ENCODE results near the gene CDK11B. TPM values are rescaled to one million over a fixed set of nuclear protein-coding genes. Genes with fewer than 3 reads are reported as not detected.

Gene CDK11B
- total RNA-seq, 1 donor from 2014 or later: 32.1 TPM

GRCh38 chr1:1605034-1605591 is 53.7 kb downstream of the CDK11B start:
- peaks cover 6% of the 10 kb centered on the region for H3K4me1 Mint-ChIP-seq (ENCODE audit: low read depth)
- no peaks in the 10 kb centered on the region for H3K9me3 Mint-ChIP-seq
- no peaks in the 10 kb centered on the region for H3K27me3 Mint-ChIP-seq (ENCODE audit: low read depth)
- H3K27ac Mint-ChIP-seq: peak overlapping the region; percentile 67
- H3K4me3 Mint-ChIP-seq (ENCODE audit: low read depth): no peak overlapping the region
- intact Hi-C loops (cut with micrococcal nuclease): no loop called here
- no peak for DNase-seq (ENCODE audit: low spot score)
- no peaks in the 10 kb centered on the region for H3K36me3 Mint-ChIP-seq (ENCODE audit: low read depth)

DNA sequence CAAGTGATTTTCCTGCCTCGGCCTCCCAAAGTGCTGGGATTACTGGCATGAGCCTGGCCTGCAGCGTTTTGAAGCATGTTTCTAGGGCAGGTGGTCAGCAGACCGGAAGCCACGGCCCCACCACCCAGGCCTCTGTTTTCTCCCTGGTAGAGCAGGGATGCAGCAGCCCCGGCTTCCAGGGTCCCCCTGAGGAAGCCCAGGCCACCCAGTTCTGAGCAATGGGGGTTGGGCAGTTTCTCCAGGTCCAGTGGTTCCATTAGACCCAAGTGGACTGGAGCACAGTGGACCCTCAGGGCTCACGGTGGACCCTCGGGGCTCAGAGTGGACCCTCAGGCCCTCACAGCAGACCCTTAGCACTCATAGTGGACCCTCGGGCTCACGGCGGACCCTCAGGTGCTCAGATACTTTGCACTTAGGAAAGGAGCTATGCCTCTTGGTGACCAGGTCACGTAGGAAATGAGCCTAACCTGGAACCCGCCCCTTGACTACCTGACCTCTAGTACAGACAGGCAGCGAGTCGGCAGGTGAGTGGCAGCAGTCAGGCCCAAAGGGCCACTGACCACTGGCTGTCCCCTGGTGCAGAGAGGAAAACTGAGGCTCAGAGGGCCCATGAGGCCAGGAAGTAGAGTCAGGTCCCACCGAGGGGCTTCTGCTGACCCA is 54.3 kb downstream of the CDK11B start:
- Mint-ChIP-seq H3K4me1 (ENCODE audit: low read depth) (peaks cover 6% of the 10 kb centered on the region), H3K36me3 (ENCODE audit: low read depth) (no peaks in the 10 kb centered on the region), H3K27ac (peak overlapping the region; percentile 67), H3K27me3 (ENCODE audit: low read depth) (no peaks in the 10 kb centered on the region), H3K4me3 (ENCODE audit: low read depth) (no peak overlapping the region), H3K9me3 (no peaks in the 10 kb centered on the region)
- DNase-seq (ENCODE audit: low spot score): no peak
- intact Hi-C loops (cut with micrococcal nuclease): no loop called here

GRCh38 chr1:1603671-1604373 is 55.0 kb downstream of the CDK11B start:
- Mint-ChIP-seq H3K27ac (no peak overlapping the region), H3K4me1 (ENCODE audit: low read depth) (peaks cover 6% of the 10 kb centered on the region), H3K4me3 (ENCODE audit: low read depth) (no peak overlapping the region), H3K9me3 (no peaks in the 10 kb centered on the region), H3K27me3 (ENCODE audit: low read depth) (peaks cover 2% of the 10 kb centered on the region), H3K36me3 (ENCODE audit: low read depth) (no peaks in the 10 kb centered on the region)
- no peak for DNase-seq (ENCODE audit: low spot score)
- intact Hi-C loops (cut with micrococcal nuclease): no loop called here

GRCh38 chr1:1602968-1603506 is 55.8 kb downstream of the CDK11B start:
- intact Hi-C loops (cut with micrococcal nuclease): no loop called here
- Mint-ChIP-seq H3K4me3 (ENCODE audit: low read depth) (no peak overlapping the region), H3K27me3 (ENCODE audit: low read depth) (peaks cover 5% of the 10 kb centered on the region), H3K27ac (no peak overlapping the region), H3K9me3 (no peaks in the 10 kb centered on the region), H3K36me3 (ENCODE audit: low read depth) (no peaks in the 10 kb centered on the region), H3K4me1 (ENCODE audit: low read depth) (peaks cover 6% of the 10 kb centered on the region)
- no peak for DNase-seq (ENCODE audit: low spot score)

- Mint-ChIP-seq H3K27ac (no peak overlapping the region), H3K9me3 (no peaks in the 10 kb centered on the region), H3K27me3 (ENCODE audit: low read depth) (peaks cover 5% of the 10 kb centered on the region), H3K4me1 (ENCODE audit: low read depth) (peaks cover 8% of the 10 kb centered on the region), H3K4me3 (ENCODE audit: low read depth) (no peak overlapping the region), H3K36me3 (ENCODE audit: low read depth) (no peaks in the 10 kb centered on the region)
- intact Hi-C loops (cut with micrococcal nuclease): no loop called here
- DNase-seq (ENCODE audit: low spot score): no peak
Measured at GRCh38 chr1:1602304-1602967, 56.4 kb downstream of the CDK11B start.

DNA sequence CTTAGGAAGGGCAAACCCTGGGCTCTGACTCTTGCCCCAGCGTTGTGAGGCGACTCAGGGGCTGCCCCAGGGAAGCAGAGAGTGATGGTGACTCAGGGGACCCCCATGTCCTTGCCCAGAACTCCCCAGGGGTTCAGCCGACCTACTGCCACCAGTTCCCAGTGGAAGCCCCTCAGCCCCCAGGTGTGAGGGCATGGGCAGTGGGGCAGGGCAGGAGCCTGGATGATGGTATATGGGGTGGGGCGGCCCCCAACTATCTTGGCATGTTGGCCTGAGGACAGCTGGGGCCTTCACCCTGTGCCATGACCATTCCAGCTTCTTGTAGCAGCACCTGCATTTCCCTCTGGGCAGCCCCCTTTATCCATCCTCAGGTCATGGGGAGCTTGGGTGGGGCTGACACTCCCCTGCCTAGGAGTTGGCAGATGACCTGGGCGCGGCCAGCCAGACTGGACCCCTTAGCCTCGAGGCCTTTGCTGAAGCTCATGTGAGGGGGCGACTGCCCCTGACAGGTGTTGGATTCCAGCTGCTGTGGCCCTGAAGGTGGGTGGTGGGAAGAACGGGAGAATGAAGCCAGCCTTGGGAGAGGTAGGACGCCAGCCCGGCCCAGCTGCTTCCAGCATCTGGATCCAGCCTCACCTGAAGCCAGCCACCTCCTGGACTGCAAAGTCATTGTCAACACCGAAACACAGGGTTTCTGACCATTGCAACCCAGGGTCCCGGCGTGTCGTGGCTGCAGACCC is 57.1 kb downstream of the CDK11B start:
- H3K27me3 Mint-ChIP-seq (ENCODE audit: low read depth): peaks cover 5% of the 10 kb centered on the region
- no peak overlapping the region for H3K27ac Mint-ChIP-seq
- H3K36me3 Mint-ChIP-seq (ENCODE audit: low read depth): no peaks in the 10 kb centered on the region
- DNase-seq (ENCODE audit: low spot score): no peak
- no peak overlapping the region for H3K4me3 Mint-ChIP-seq (ENCODE audit: low read depth)
- intact Hi-C loops (cut with micrococcal nuclease): no loop called here
- H3K4me1 Mint-ChIP-seq (ENCODE audit: low read depth): peaks cover 3% of the 10 kb centered on the region
- no peaks in the 10 kb centered on the region for H3K9me3 Mint-ChIP-seq

GRCh38 chr1:1600861-1601563 is 57.8 kb downstream of the CDK11B start:
- Mint-ChIP-seq H3K4me1 (ENCODE audit: low read depth) (peaks cover 2% of the 10 kb centered on the region), H3K36me3 (ENCODE audit: low read depth) (no peaks in the 10 kb centered on the region), H3K4me3 (ENCODE audit: low read depth) (peak overlapping the region; percentile 69), H3K27ac (no peak overlapping the region), H3K9me3 (no peaks in the 10 kb centered on the region), H3K27me3 (ENCODE audit: low read depth) (peaks cover 5% of the 10 kb centered on the region)
- intact Hi-C loops (cut with micrococcal nuclease): no loop called here
- no peak for DNase-seq (ENCODE audit: low spot score)

DNA sequence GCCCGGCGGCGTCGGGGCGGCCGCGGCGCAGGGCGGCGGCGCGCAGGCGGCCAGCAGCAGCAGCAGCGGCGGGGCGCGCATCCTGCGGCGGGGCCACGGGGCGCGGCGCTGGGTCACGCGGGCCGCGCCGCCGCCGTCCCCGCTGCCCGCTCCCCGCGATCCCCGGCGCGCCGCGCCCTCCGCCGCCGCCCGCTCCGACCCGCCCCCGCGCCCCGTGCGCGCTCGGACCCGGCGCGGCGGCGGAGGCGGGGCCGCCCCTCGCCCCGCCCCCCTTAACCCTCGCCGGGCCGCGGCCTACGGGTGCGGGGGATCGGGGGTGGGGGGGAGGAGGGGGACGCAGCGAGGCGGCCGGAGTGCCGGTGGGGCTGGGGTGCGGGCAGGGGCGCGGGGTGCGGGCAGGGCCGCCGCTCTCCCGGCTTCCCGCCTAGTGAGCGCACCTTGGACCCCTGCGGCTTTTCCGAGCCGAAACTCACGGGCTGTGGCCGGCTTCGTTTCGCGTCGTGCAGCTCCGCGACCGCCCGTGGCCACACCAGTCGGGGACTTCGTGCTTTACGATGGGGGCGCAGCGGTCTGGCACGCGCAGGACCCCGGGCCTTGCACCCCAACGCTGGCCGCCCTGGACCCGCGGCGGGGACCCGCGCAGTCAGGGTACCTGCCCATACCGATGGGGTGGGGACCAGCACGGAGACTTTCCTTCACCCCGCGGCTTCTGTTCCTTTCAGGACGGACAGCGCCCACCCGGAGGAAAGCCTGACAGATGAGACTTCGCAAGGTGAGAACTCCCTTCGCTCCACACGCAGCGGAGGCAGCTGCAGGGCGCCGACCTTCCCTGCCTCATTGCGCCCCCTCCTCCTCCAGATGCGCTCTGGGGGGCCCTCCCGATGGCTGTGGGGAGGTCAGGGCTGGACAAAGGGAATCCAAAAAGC is 58.6 kb downstream of the CDK11B start, which contains the start of gene FNDC10:
TSS of gene FNDC10 (minus strand) at position 201 of the 926 bp plus-strand sequence. CDS start at position 81, 120 bp downstream.
- intact Hi-C loops (cut with micrococcal nuclease): no loop called here
- Mint-ChIP-seq H3K36me3 (ENCODE audit: low read depth) (no peaks in the 10 kb centered on the region), H3K9me3 (no peaks in the 10 kb centered on the region), H3K27ac (no peak within 1 kb of the TSS), H3K4me1 (ENCODE audit: low read depth) (peaks cover 2% of the 10 kb centered on the region), H3K27me3 (ENCODE audit: low read depth) (peaks cover 5% of the 10 kb centered on the region), H3K4me3 (ENCODE audit: low read depth) (peak within 1 kb of the TSS; percentile 78)
- no peak for DNase-seq (ENCODE audit: low spot score)

DNA sequence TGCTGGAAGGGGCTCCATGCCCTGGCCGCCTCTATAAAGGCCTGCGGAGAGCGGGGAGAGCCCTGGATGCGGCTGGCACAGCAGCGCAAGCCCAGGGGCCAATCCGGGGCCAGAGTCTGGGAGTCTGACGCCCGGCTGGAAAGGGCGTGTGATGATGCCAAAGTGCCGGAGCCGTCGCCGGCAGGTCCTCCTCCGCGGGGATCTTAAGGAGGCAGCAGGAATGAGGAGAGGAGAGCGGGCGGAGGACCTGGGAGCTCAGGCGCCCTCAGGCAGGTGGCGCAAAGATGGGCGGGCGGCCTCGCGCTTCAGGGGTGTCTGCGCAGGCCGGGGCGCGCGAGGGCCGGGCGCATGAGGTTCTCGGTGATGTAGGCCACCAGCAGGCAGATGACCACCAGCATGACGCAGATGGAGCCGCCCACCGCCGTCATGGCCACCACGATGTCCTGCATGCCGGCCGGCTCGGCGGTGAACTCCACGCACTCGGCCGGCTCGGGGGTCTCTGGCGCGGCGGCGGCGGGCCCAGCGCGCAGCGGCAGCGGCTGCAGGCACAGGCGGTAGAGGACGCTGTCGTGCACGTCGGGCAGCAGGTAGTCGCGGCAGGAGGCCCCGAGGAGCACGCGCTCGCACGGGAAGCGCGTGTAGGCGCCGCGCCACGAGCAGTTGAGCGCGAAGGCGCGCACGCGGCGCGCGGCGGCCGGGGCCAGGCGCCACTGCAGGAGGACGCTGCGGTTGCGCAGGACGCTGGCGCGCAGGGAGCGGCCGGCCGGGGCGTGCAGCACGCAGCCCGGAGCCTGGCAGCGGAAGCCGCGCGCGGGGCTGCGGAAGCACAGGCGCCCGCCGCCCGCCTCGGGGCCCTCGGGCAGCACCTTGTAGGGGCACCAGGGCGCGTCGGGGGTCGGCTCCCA is 59.5 kb downstream of the CDK11B start:
- H3K36me3 Mint-ChIP-seq (ENCODE audit: low read depth): no peaks in the 10 kb centered on the region
- H3K27me3 Mint-ChIP-seq (ENCODE audit: low read depth): peaks cover 5% of the 10 kb centered on the region
- intact Hi-C loops (cut with micrococcal nuclease): no loop called here
- H3K27ac Mint-ChIP-seq: no peak overlapping the region
- peak; percentile 37 for DNase-seq (ENCODE audit: low spot score)
- H3K4me1 Mint-ChIP-seq (ENCODE audit: low read depth): peaks cover 2% of the 10 kb centered on the region
- no peaks in the 10 kb centered on the region for H3K9me3 Mint-ChIP-seq
- peak overlapping the region; percentile 78 for H3K4me3 Mint-ChIP-seq (ENCODE audit: low read depth)

GRCh38 chr1:1598720-1599029 is 60.1 kb downstream of the CDK11B start:
- Mint-ChIP-seq H3K27ac (no peak overlapping the region), H3K4me1 (ENCODE audit: low read depth) (peaks cover 2% of the 10 kb centered on the region), H3K36me3 (ENCODE audit: low read depth) (no peaks in the 10 kb centered on the region), H3K9me3 (no peaks in the 10 kb centered on the region), H3K27me3 (ENCODE audit: low read depth) (peaks cover 5% of the 10 kb centered on the region), H3K4me3 (ENCODE audit: low read depth) (peak overlapping the region; percentile 78)
- no peak for DNase-seq (ENCODE audit: low spot score)
- intact Hi-C loops (cut with micrococcal nuclease): no loop called here
